Measurements from ENCODE around the gene OXSM. TPM values are rescaled to one million over a fixed set of nuclear protein-coding genes. Genes with fewer than 3 reads are reported as not detected.

Gene OXSM
- 10 to 100 TPM; 22.5 to 22.8 (median 22.7) TPM for polyA plus RNA-seq (ENCODE audit: insufficient read length in 3 of 3)

GRCh38 chr3:25789596-25790556 lies at the start of gene OXSM:
OXSM (plus strand) TSS chr3:25790090; CDS start chr3:25791021, 931 bp downstream.
- peak; percentile 66 to 84 (median 74) for DNase-seq (ENCODE audit: low read depth in 3 of 3, low spot score in 2 of 3)

DNA sequence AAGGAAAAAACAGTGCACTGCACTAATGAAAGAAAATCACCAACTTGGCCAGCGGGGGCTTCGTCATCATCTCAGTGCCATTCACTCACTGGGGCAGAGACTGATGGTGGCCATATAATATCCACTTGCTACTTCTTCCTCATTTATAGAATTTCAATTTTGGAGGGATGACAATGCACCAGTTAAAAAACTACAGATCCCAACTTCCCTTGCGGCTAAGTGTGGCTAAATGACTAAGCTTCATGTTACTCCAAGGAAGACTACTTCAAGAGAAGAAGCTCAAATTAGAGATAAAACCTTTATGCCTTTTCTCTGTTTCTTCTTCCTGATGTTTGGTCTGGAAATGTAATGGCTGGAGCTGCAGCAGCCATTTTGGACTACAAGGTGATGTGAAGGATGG lies 45.4 kb upstream of the OXSM start:
- no peak for DNase-seq (ENCODE audit: low read depth in 3 of 3, low spot score in 2 of 3)

- no peak for DNase-seq (ENCODE audit: low read depth in 3 of 3, low spot score in 2 of 3)
Observed at GRCh38 chr3:25747033-25747432, 42.9 kb upstream of the OXSM start.

DNA sequence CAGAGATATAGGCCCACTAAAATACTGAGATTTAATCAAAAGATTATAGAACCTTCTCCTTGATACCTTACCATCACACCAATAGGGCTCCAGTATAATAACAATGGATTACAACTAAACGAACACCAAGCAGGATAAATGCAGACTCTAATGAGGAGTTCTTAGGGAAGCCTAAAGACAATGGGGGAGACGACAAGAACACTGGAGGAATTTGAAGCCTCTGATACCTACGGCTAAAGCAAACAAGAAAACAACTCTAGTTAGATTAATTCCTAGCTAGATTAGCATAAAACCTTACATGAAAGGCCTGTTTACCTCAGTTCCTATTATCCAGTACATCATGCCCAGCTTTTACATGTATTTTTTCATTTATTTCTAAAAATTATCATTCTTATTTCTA lies 41.7 kb upstream of the OXSM start:
- DNase-seq (ENCODE audit: low read depth in 3 of 3, low spot score in 2 of 3): no peak

DNA sequence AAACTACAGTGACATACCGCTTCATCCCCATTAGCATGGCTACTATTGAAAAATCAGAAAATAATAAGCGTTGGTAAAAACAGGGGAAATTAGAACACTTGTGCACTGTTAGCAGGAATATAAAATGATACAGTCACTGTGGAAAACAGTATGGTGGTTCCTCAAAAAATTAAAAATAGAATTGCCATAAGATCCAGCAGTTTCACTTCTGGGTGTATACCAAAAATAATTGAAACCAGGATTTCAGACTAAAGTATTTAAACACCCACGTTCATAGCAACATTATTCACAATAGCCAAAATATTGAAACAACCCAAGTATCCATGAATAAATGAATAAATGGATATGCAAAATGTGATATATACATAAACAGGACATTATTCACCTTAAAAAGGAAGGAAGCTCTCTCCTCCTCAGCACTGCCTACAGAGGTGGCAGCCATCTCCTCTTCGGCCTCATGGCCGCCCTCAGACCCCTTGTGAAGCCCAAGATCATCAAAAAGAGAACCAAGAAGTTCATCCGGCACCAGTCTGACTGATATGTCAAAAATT lies 40.8 kb upstream of the OXSM start:
- no peak for DNase-seq (ENCODE audit: low read depth in 3 of 3, low spot score in 2 of 3)

GRCh38 chr3:25751048-25751447 lies 38.8 kb upstream of the OXSM start:
- DNase-seq (ENCODE audit: low read depth in 3 of 3, low spot score in 2 of 3): no peak

GRCh38 chr3:25751725-25752124 lies 38.2 kb upstream of the OXSM start:
- DNase-seq (ENCODE audit: low read depth in 3 of 3, low spot score in 2 of 3): no peak

DNA sequence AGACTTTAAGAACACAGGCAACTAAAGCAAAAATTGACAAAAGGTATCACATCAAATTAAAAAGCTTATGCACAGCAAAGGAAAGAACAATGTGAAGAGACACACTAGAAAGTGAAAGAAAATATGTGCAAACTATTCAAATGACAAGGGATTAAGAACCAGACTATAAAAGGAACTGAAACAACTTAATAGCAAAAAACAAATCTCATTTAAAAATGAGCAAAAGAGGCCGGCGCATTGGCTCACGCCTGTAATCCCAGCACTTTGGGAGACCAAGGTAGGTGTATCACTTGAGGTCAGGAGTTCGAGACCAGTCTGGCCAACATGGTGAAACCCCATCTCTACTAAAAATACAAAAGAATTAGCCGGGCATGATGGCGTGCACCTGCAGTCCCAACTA lies 21.0 kb upstream of the OXSM start:
- no peak for DNase-seq (ENCODE audit: low read depth in 3 of 3, low spot score in 2 of 3)

GRCh38 chr3:25775936-25776335 lies 14.0 kb upstream of the OXSM start:
- no peak for DNase-seq (ENCODE audit: low read depth in 3 of 3, low spot score in 2 of 3)

- no peak for DNase-seq (ENCODE audit: low read depth in 3 of 3, low spot score in 2 of 3)
Observed at GRCh38 chr3:25780618-25781017, 9.3 kb upstream of the OXSM start.

GRCh38 chr3:25781145-25781757 lies 8.6 kb upstream of the OXSM start:
- DNase-seq (ENCODE audit: low read depth in 3 of 3, low spot score in 2 of 3): no peak

- no peak for DNase-seq (ENCODE audit: low read depth in 3 of 3, low spot score in 2 of 3)
Observed at GRCh38 chr3:25781758-25782594, 7.9 kb upstream of the OXSM start.

DNA sequence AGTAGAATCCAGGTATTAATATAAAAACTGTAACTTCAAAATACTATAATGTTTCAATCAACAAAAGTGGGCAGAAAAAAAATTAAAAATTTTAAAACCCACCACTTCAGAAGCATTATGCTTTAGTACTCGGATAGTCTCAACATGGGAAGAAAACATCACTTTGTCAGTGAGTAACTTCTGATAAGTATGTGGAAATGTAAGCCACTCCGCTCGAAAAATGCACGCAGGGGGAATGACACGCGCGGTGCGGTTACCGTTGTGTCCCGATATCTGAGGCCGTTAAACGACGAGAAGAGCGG lies 7.3 kb upstream of the OXSM start:
- no peak for DNase-seq (ENCODE audit: low read depth in 3 of 3, low spot score in 2 of 3)

DNA sequence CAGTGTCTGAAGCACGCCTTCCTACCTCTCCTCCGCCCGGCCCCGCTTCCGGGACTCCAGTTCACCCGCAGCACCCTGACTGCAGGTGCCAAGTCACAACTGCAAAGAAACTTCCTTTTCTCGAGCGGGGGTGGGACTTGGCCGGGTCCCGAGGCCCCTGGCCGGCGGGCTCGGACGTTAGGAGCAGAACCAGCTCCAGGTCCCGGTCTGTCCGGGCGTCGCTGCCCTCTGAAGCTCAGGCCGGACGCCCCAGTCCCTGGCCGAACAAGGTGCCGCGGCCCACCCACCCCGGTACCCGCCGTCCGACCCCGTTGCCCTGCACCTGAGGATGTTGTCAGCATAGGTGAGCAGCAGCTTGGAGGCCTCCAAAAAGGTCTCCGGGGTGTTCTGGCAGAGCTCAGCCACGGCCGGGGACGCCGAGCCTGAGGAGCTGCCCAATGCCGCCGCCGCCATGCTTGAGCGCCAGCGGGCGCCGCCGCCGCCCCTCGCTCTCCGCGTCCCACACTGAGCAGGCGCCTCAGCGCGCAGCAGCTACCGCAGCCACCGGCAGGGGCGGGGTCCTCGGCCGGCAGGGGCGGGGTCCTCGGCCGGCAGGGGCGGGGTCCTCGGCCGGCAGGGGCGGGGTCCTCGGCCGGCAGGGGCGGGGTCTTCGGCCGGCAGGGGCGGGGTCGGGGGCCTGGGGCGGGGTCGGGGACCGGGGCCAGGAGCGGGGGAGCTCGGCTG lies 6.8 kb upstream of the OXSM start, which contains the start of gene NGLY1:
Gene NGLY1 (minus strand): TSS at position 506 of the 723 bp plus-strand sequence. CDS start 53 bp downstream, at position 453.
- DNase-seq (ENCODE audit: low read depth in 3 of 3, low spot score in 2 of 3): peak; percentile 16 to 61 (median 57)

DNA sequence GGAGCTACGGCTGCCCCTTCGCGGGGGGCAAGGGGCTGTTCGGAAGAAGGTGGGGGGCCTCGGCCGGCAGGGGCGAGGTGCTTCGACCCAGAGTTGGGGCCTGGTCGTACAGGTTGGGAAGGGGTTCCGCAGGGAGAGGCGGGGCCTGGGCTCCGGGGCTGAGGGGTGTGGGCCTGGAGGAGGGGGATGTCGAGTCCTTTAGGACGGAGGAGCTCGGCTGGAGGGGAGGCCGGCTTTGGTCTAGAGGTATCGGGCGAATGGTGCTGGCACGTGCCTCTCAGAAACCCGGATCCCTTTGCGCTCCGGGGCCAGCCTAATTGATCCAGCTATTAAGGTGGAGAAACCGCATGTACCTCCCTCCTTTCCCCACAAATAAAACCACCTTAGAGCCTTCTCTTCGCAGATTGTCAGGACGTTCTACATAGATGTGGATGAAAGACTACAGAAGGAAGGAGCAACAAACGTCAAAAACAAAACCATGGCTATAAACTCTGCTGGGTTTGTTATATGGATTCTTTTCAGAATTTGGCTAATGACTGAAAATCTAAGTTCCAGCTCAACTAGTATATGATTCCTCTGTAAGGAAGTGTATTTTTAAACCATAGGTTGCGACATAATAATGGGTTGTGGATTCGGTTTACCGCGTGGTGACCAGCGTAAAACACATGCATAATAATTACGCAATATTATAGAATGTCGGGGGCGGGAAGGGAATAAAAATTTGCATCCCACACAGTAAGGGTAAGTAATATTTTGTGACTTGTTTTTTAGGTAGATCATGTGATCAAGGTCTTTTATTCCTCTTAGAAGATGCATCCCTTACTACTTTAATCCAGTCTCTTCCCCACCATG lies 6.0 kb upstream of the OXSM start:
- peak; percentile 20 to 53 (median 40) for DNase-seq (ENCODE audit: low read depth in 3 of 3, low spot score in 2 of 3)

DNA sequence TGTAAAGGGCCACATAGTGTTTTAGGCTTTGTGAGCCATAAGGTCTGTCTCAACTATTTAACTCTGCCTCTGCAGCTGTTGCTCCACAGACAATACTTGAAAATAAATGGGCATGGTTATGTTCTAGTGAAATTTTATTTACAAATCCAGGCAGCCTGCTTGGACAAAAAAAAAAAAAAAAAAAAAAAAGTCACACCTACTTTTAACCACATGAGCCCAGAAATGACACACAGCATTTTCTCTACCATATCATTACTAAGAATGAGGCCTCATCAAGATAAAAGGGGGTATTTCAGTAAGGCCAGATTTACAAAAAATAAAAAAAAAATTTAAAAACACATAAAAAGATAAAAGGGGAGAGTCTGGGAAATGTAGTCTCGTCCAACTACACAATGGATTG lies 4.9 kb upstream of the OXSM start:
- no peak for DNase-seq (ENCODE audit: low read depth in 3 of 3, low spot score in 2 of 3)

DNA sequence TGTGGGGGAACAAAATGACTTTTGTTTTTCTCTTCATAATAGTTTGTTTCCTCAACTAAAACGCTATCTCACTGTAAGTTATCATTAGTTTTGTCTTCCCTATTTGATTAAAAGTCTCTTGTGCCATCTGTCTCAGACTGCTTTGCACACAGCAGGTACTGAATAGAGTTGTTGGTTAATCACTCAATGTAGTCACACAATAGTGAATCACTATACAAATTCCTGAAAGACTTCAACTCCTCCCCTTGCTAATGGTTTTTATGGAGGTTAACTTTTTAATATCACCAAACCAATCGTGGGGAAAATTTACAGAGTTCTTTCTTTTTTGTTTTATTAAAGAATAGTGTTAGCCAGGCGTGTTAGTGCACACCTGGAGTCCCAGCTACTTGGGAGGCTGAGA lies 4.1 kb upstream of the OXSM start:
- no peak for DNase-seq (ENCODE audit: low read depth in 3 of 3, low spot score in 2 of 3)

- no peak for DNase-seq (ENCODE audit: low read depth in 3 of 3, low spot score in 2 of 3)
Observed at GRCh38 chr3:25787689-25788088, 2.2 kb upstream of the OXSM start.

DNA sequence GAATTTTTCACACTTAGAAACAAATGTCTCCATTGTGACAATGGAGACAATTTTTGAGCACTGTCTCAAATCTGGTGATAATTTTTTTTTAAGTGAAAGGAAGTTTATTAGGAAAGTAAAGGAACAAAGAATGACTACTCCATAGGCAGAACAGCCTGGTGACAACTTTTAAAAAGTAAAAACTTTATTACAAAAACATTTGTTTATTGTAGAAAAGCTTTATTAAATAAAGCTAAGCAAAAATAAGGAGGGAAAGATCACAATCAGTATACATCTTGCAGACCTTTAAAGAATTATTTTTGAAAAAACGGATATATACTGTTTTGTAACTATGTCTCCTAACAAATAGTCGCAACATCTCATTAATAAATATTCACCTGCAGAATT lies 688 bp upstream of the OXSM start:
- no peak for DNase-seq (ENCODE audit: low read depth in 3 of 3, low spot score in 2 of 3)
